ENCODE measurements around the gene NFIB. TPM values are rescaled to one million over a fixed set of nuclear protein-coding genes. Genes with fewer than 3 reads are reported as not detected.

NFIB gene
- total and polyA plus RNA-seq, 2 of the 8 experiments (the other 6 are each of a cell fraction or from before 2014, with no cell fraction given): 2.6 to 13.1 TPM

DNA sequence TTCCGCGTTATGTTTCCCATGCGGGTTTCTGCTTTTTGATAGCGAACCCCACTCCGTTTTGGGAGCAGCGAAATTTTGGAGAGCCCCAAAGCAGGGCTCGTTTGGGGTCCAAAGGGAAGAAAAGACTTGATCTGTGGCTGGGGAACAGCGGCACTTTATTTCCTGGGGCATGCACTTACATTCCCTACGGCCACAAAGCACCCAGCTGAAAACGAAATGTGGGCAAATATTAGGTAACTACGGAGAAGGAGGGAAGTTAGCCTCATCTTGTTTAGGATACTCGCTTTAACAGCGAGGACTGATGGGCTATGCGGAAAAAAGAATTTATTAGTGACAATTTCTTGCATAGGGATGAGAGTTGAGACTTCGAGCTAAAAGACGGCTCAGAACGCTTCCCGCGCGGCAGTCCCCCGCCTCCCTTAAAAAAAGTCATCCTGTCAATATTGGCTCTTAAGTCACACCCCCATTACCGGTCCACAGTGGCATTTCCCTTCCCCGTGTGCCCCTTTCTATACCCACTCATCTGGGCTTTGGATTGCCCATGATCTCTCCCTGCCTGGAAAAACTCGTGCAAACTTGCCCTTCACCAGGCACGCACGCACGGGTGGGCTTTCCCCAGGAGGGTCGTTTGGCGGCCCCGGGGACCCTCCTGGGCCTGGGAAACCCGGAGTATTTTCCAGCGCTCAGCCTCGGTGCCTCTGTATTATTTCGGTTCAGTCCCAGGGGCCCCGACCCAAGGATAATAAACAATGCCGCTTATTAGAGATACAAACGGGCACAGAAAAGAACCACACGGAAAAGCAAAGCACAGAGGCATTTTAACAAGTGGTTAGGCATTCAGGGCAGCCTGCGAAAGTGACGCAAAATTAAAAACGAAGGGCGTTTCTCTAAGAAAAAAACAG lies 35.8 kb upstream of the NFIB start:
- no peaks in the 10 kb centered on the region for H3K9me3 ChIP-seq (ENCODE audit: insufficient read depth in 2 of 2, low read depth in 1 of 2, low read length in 1 of 2)
- H3K4me1 ChIP-seq (replicated peaks in 1 of 4; ENCODE audit: control insufficient read depth in 3 of 4, insufficient read depth in 4 of 4, low read length in 3 of 4): peaks cover 7 to 24% (median 14%) of the 10 kb centered on the region in 4 experiments
- H2AK5ac ChIP-seq (ENCODE audit: low read depth, low read length): no peak overlapping the region
- H3K23me2 ChIP-seq (ENCODE audit: low read depth, low read length): peaks cover 37% of the 10 kb centered on the region
- H2BK5ac ChIP-seq (ENCODE audit: low read depth, low read length): no peak overlapping the region
- DNase-seq (ENCODE audit: low read depth in 1 of 2, low spot score in 2 of 2) (no peak), FAIRE-seq (no peak)
- WGBS, 2 experiments (ENCODE audit: extremely low coverage in 1 of 2, insufficient coverage in 1 of 2, insufficient read length in 1 of 2, insufficient replicate concordance in 2 of 2, low coverage in 1 of 2, low lambda C conversion rate in 2 of 2, missing lambda C conversion rate in 1 of 2): 2% methylated on average over 42 of the region's 42 CpGs; no CpG with 5 or more reads in 1 of the 2 experiments
- H3K4ac ChIP-seq (replicated peaks; ENCODE audit: insufficient read length, low read depth, low read length): no peak overlapping the region
- peak overlapping the region; percentile 60 to 70 (median 64); a peak in 7 of 8 replicates for H3K4me3 ChIP-seq (ENCODE audit: extremely low read depth in 1 of 4, insufficient read depth in 2 of 4, low read depth in 3 of 4, low read length in 4 of 4)
- peak overlapping the region; percentile 16; the same call in 1 of the 2 replicates for H2AFZ ChIP-seq (ENCODE audit: low read length)
- H3K14ac ChIP-seq (ENCODE audit: insufficient read length): no peak overlapping the region
- no peak overlapping the region for H2BK12ac ChIP-seq (ENCODE audit: low read depth, low read length)
- H3K18ac ChIP-seq (ENCODE audit: extremely low read depth, low read length): 0 out of 2 replicates have a peak overlapping the region, but pooled peaks have one; percentile 71
- H4K20me1 ChIP-seq (replicated peaks in 1 of 2; ENCODE audit: control insufficient read depth in 1 of 2, insufficient read depth in 2 of 2, low read length in 2 of 2): no peaks in the 10 kb centered on the region
- CTCF ChIA-PET (ENCODE audit: partially characterized antibody): interaction anchor here (0.8 to 1.1 kb wide), 4 partner anchors 30 to 921 kb away, joined by 3 to 6 read pairs (median 4); no protein-coding TSS in a partner anchor
- no peak overlapping the region for H2BK15ac ChIP-seq (ENCODE audit: low read length)
- peaks cover 28 to 79% (median 64%) of the 10 kb centered on the region in 4 experiments for H3K27me3 ChIP-seq (replicated peaks in 1 of 4; ENCODE audit: control insufficient read depth in 3 of 4, extremely low read depth in 1 of 4, insufficient read depth in 3 of 4, low read length in 3 of 4)
- no peaks in the 10 kb centered on the region for H3K79me1 ChIP-seq (ENCODE audit: low read depth, low read length)
- H3K27ac ChIP-seq (ENCODE audit: low read depth, low read length): no peak overlapping the region
- no peak overlapping the region for H3K56ac ChIP-seq (replicated peaks; ENCODE audit: insufficient read length, low read depth, low read length)
- H4K91ac ChIP-seq (replicated peaks; ENCODE audit: insufficient read length, low read length): no peak overlapping the region
- no peak overlapping the region for H3K23ac ChIP-seq (ENCODE audit: insufficient read length)
- no peaks in the 10 kb centered on the region for H3K79me2 ChIP-seq (ENCODE audit: control insufficient read depth in 1 of 2, insufficient read depth in 2 of 2, low read length in 2 of 2)
- POLR2A ChIA-PET (ENCODE audit: partially characterized antibody): interaction anchor here (0.6 kb wide), 1 partner anchor 32 kb away, joined by 3 read pairs; no protein-coding TSS in a partner anchor
- no peak overlapping the region; the same call in 1 of the 2 replicates for H4K8ac ChIP-seq (ENCODE audit: extremely low read depth, insufficient read depth, low read length)
- H4K5ac ChIP-seq (ENCODE audit: insufficient read length, low read depth, low read length): no peak overlapping the region
- H3K9ac ChIP-seq (replicated peaks in 1 of 4; ENCODE audit: extremely low read depth in 1 of 4, low read depth in 3 of 4, low read length in 3 of 4): no peak overlapping the region
- H3K4me2 ChIP-seq (ENCODE audit: insufficient read depth in 1 of 2, low read depth in 2 of 2, low read length in 2 of 2): peak overlapping the region; percentile 93 to 95
- no peak overlapping the region for H2BK120ac ChIP-seq (replicated peaks; ENCODE audit: low read depth, low read length)
- H3K36me3 ChIP-seq (ENCODE audit: control insufficient read depth in 2 of 4, insufficient read depth in 4 of 4, low read length in 3 of 4): no peaks in the 10 kb centered on the region
- no peak overlapping the region for H2BK20ac ChIP-seq (ENCODE audit: low read length)
- TF ChIP-seq PHF8 (conservative IDR thresholded peaks at IDR 0.05; ENCODE audit: low read depth, low read length): no peak
- peak; percentile 3; the same call in 1 of the 2 replicates for TF ChIP-seq TEAD4 (IDR thresholded peaks at IDR 0.05; ENCODE audit: low read depth, low read length)
- peak; percentile 89; the same call in 1 of the 2 replicates for TF ChIP-seq SUZ12 (IDR thresholded peaks at IDR 0.05; ENCODE audit: low read length)
- no peak for TF ChIP-seq GTF2F1 (IDR thresholded peaks at IDR 0.05; ENCODE audit: borderline replicate concordance, low read depth, low read length)
- TF ChIP-seq SIN3A (conservative IDR thresholded peaks at IDR 0.05 in 1 of 2, IDR thresholded peaks at IDR 0.05 in 1 of 2; ENCODE audit: low read depth in 1 of 2, low read length in 2 of 2): 0 out of 4 replicates have a peak, but pooled peaks of 1 of the 2 experiments have one; percentile 10
- TF ChIP-seq SIRT6 (IDR thresholded peaks at IDR 0.05; ENCODE audit: low read length): no peak
- TF ChIP-seq RNF2 (IDR thresholded peaks at IDR 0.05; ENCODE audit: borderline replicate concordance, low read depth, low read length, missing control alignments, poor library complexity, severe bottlenecking): peak; percentile 95
- TF ChIP-seq CBX8 (IDR thresholded peaks at IDR 0.05; ENCODE audit: borderline replicate concordance, low read depth, low read length): 0 out of 2 replicates have a peak, but pooled peaks have one; percentile 55
- peak; percentile 90 for TF ChIP-seq EZH2 (IDR thresholded peaks at IDR 0.05; ENCODE audit: low read depth, low read length, severe bottlenecking)
- no peak for TF ChIP-seq BRCA1 (IDR thresholded peaks at IDR 0.05; ENCODE audit: low read depth, low read length)
